HAP-1 (cell line): Measurements from ENCODE around the gene SRD5A3.
"Not testable (repeated sequence)": the region's sequence is repeated elsewhere in the genome, so short reads cannot be mapped to it uniquely, and the experiment has no call there.

Experiments
- DNase-seq, 2 experiments: peaks; one replicate each; pipeline ENCODE4 v3.0.0-alpha.2; 2016 to 2020; ENCODE audit warnings: low spot score in 2 of 2
- H3K27me3 ChIP-seq: fragments of 250-450 bp; sonication (Bioruptor Pico); 2 replicates; pipeline ENCODE4 v1.5.1; 2020; ENCODE audit warnings: low read depth, mild to moderate bottlenecking, moderate library complexity
- H3K36me3 ChIP-seq: fragments of 250-450 bp; sonication (Bioruptor Pico); replicated peaks from 2 replicates; pipeline ENCODE4 v1.5.1; 2020; ENCODE audit warnings: mild to moderate bottlenecking
- H3K4me1 ChIP-seq: fragments of 250-450 bp; sonication (Bioruptor Pico); 2 replicates; pipeline ENCODE4 v1.5.1; 2020; ENCODE audit warnings: mild to moderate bottlenecking
- H3K4me3 ChIP-seq: fragments of 250-450 bp; sonication (Bioruptor Pico); 2 replicates; pipeline ENCODE4 v1.5.1; 2020; ENCODE audit warnings: mild to moderate bottlenecking, moderate library complexity
- H3K9me3 ChIP-seq: fragments of 250-450 bp; sonication (Bioruptor Pico); 2 replicates; pipeline ENCODE4 v1.5.1; 2020; ENCODE audit warnings: mild to moderate bottlenecking, moderate library complexity
- in situ Hi-C: fragments of 300-500 bp; cut with MboI; formaldehyde crosslinking; loops from 3 replicates; pipeline ENCODE4 v1.14.3; 2020; ENCODE audit warnings: low sequenced_read_pairs, inconsistent platforms, mixed read lengths

The SRD5A3 gene

GRCh38 chr4:55329012-55329411, 17.0 kb upstream of the SRD5A3 start:
- DNase-seq = no peak
- no peak overlapping the region for H3K4me3 ChIP-seq
- no peaks in the 10 kb centered on the region for H3K4me1 ChIP-seq
- in situ Hi-C loops = loop anchor here (10.0 kb wide), 1 partner anchor 364 kb away; no protein-coding TSS in a partner anchor
- H3K9me3 ChIP-seq = no peaks in the 10 kb centered on the region; the same call in 1 of the 2 replicates
- H3K36me3 ChIP-seq = no peaks in the 10 kb centered on the region
- H3K27me3 ChIP-seq = peaks cover 3% of the 10 kb centered on the region; the same call in 1 of the 2 replicates

- Histone ChIP-seq H3K27me3 (peaks cover 3% of the 10 kb centered on the region; the same call in 1 of the 2 replicates), H3K4me3 (no peak overlapping the region), H3K9me3 (no peaks in the 10 kb centered on the region; the same call in 1 of the 2 replicates), H3K4me1 (no peaks in the 10 kb centered on the region), H3K36me3 (no peaks in the 10 kb centered on the region)
- no peak for DNase-seq
- in situ Hi-C loops = no loop called here
Observed at GRCh38 chr4:55330241-55330640, 15.8 kb upstream of the SRD5A3 start.

DNA sequence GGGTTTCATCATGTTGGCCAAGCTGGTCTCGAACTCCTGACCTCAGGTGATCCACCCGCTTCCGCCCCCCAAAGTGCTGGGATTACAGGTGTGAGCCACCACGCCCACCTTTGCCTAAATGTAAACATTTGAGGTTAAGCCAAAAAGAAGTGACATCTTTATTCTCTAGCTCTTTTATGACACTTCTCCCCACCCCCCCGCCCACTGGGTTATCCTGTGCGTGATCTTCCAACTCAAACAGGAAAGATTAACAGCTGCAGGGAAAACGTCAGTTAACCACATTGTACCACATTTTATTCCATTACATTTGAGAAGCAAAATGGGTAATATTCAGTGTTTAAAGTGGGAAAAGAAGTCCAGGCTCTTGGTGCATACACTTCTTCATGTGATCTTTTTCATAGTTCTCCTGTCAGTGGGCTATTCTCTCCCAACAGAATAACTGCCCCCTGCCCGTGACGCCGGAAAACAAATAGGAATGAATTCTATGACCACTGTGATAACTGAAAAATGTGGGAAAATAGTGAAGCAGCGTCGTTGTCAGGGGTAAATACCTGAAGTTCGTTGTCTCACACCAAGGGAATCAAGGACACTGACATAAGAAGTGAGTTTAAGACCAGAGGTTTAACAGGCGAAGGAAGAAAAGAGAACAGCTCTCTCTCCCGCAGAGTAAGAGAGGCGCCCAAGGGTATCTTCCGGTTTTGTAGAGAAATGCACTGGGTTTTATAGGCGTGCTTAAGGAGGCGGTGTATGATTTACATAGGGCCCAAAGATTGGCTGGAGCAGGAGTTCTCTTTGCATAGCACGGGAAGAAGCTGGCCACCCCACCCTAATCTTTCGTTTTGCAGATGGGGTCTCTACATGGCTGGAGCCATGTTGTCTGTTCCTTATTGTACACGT, 9.7 kb upstream of the SRD5A3 start:
- peak; percentile 28 to 40 for DNase-seq
- Histone ChIP-seq H3K9me3 (no peaks in the 10 kb centered on the region), H3K4me3 (no peak overlapping the region), H3K4me1 (peaks cover 7% of the 10 kb centered on the region; the same call in 1 of the 2 replicates), H3K27me3 (no peaks in the 10 kb centered on the region), H3K36me3 (no peaks in the 10 kb centered on the region)
- in situ Hi-C loops = no loop called here

GRCh38 chr4:55337944-55338343, 8.1 kb upstream of the SRD5A3 start:
- no peak for DNase-seq
- Histone ChIP-seq H3K36me3 (no peaks in the 10 kb centered on the region), H3K4me3 (no peak overlapping the region), H3K4me1 (peaks cover 7% of the 10 kb centered on the region; the same call in 1 of the 2 replicates), H3K9me3 (no peaks in the 10 kb centered on the region), H3K27me3 (no peaks in the 10 kb centered on the region)
- in situ Hi-C loops = no loop called here

GRCh38 chr4:55338486-55338885, 7.6 kb upstream of the SRD5A3 start:
- peaks cover 7% of the 10 kb centered on the region; the same call in 1 of the 2 replicates for H3K4me1 ChIP-seq
- no peak for DNase-seq
- no peaks in the 10 kb centered on the region for H3K36me3 ChIP-seq
- H3K4me3 ChIP-seq = no peak overlapping the region
- no peaks in the 10 kb centered on the region for H3K9me3 ChIP-seq
- in situ Hi-C loops = no loop called here
- H3K27me3 ChIP-seq = no peaks in the 10 kb centered on the region

DNA sequence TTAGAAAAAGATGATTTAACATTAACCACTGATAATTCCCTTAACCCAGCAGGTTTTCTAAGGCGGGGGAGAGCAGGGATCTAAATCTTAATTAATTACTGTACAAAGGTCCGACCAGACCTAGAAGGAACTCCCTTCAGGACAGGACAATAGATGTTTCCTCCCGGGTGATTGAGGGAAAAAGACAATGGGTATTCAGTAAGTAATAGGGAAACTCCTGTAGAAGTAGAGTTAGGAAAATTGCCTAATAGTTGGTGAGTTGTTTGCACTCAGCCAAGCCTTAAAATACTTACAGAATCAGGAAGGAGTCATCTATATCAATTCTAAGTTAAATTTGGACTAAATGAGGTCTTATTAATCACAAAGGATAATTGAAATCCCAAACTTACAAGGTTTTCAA, 5.8 kb upstream of the SRD5A3 start:
- in situ Hi-C loops = no loop called here
- peaks cover 7% of the 10 kb centered on the region; the same call in 1 of the 2 replicates for H3K4me1 ChIP-seq
- no peak for DNase-seq
- no peaks in the 10 kb centered on the region for H3K27me3 ChIP-seq
- H3K4me3 ChIP-seq = no peak overlapping the region
- H3K36me3 ChIP-seq = no peaks in the 10 kb centered on the region
- no peaks in the 10 kb centered on the region for H3K9me3 ChIP-seq

- H3K4me1 ChIP-seq = peaks cover 30% of the 10 kb centered on the region
- no peaks in the 10 kb centered on the region for H3K36me3 ChIP-seq
- no peak for DNase-seq
- H3K27me3 ChIP-seq = no peaks in the 10 kb centered on the region
- no peak overlapping the region for H3K4me3 ChIP-seq
- H3K9me3 ChIP-seq = no peaks in the 10 kb centered on the region
- in situ Hi-C loops = no loop called here
Observed at GRCh38 chr4:55343887-55344286, 2.2 kb upstream of the SRD5A3 start.

GRCh38 chr4:55345054-55345453, 988 bp upstream of the SRD5A3 start:
- Histone ChIP-seq H3K36me3 (no peaks in the 10 kb centered on the region), H3K9me3 (no peaks in the 10 kb centered on the region), H3K4me1 (peaks cover 30% of the 10 kb centered on the region), H3K4me3 (no peak overlapping the region), H3K27me3 (no peaks in the 10 kb centered on the region)
- DNase-seq = no peak
- in situ Hi-C loops = no loop called here

DNA sequence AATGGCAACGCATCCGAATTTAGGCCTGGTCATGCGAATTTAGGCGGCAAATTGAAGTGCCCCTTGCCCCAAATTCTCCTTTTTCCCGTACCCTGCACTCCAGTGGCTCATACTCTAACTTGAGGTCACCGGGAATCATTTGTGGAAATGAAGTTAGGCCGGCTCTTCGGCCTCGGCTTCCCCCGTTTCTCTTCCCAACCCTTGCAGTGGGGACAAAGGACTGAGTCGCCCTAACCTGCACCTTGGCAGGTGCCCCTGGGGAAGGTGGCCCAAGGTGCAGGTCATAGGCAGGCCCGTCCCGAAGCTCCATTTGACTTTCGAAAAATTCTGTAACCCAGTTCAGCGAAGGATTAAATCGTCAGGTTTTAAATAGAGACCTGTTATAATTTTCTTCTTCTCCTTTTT, 811 bp downstream of the SRD5A3 start:
- in situ Hi-C loops = no loop called here
- no peaks in the 10 kb centered on the region for H3K27me3 ChIP-seq
- peaks cover 23% of the 10 kb centered on the region for H3K4me1 ChIP-seq
- no peaks in the 10 kb centered on the region for H3K9me3 ChIP-seq
- peak in 1 of 2 experiments; percentile 22 for DNase-seq
- peak overlapping the region; percentile 64 for H3K4me3 ChIP-seq
- H3K36me3 ChIP-seq = no peaks in the 10 kb centered on the region

DNA sequence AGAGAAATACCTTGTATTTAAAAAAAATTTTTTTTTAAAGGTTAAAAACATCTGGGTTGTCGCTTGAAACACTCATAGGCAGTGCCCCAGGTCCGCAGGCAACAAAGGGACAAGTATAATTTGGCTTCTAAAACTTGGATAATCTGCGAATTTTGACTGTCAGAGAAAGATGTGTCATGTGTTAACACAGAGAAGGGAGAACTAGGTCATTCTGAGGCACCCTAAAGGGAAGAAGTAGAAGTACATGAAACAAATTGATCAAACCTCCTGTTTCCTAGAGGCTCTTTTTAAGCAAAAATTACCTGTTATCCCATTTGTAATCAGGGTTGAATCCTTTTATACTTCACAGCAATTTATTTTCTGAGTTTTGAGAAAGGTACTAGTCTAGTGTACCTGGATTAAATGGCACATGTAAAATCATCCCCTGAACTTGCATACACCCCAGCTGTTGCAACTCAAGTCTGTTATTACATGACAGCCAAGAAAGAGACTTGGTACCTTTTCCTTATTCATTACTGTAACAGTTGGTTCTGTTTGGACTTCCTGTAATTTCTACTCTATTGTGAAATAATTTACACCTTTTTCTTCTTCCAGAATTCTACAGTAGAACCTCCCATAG, 1.7 kb downstream of the SRD5A3 start:
- DNase-seq = no peak
- in situ Hi-C loops = no loop called here
- Histone ChIP-seq H3K4me1 (peaks cover 23% of the 10 kb centered on the region), H3K36me3 (no peaks in the 10 kb centered on the region), H3K9me3 (no peaks in the 10 kb centered on the region; the same call in 1 of the 2 replicates), H3K4me3 (no peak overlapping the region), H3K27me3 (no peaks in the 10 kb centered on the region)

- peak in 1 of 2 experiments; percentile 62 for DNase-seq
- peaks cover 23% of the 10 kb centered on the region for H3K4me1 ChIP-seq
- H3K27me3 ChIP-seq = no peaks in the 10 kb centered on the region
- H3K4me3 ChIP-seq = no peak overlapping the region
- no peaks in the 10 kb centered on the region for H3K36me3 ChIP-seq
- H3K9me3 ChIP-seq = no peaks in the 10 kb centered on the region; the same call in 1 of the 2 replicates
- in situ Hi-C loops = no loop called here
Observed at GRCh38 chr4:55348466-55348865, 2.4 kb downstream of the SRD5A3 start.

DNA sequence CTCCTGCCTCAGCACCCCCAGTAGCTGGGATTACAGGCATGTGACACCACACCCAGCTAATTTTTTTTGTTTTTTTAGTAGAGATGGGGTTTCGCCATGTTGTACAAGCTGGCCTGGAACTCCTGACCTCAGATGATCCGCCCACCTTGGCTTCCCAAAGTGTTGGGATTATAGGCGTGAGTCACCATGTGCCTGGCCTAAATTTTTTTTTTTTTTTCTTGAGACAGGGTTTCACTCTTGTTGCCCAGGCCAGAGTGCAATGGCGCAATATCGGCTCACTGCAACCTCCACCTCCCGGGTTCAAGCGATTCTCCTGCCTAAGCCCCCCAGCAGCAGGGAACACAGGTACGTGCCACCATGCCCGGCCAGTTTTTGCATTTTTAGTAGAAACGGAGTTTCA, 4.8 kb downstream of the SRD5A3 start:
- H3K9me3 ChIP-seq, H3K27me3 ChIP-seq, H3K36me3 ChIP-seq, DNase-seq, in situ Hi-C loops, H3K4me3 ChIP-seq: not testable (repeated sequence)
- H3K4me1 ChIP-seq = peaks cover 19% of the 10 kb centered on the region

GRCh38 chr4:55351824-55352223, 5.8 kb downstream of the SRD5A3 start:
- DNase-seq = no peak
- no peaks in the 10 kb centered on the region for H3K27me3 ChIP-seq
- H3K9me3 ChIP-seq = no peaks in the 10 kb centered on the region; the same call in 1 of the 2 replicates
- in situ Hi-C loops = no loop called here
- peaks cover 18% of the 10 kb centered on the region for H3K4me1 ChIP-seq
- H3K4me3 ChIP-seq = no peak overlapping the region
- no peaks in the 10 kb centered on the region for H3K36me3 ChIP-seq

- no peaks in the 10 kb centered on the region for H3K27me3 ChIP-seq
- in situ Hi-C loops = no loop called here
- H3K9me3 ChIP-seq = no peaks in the 10 kb centered on the region; the same call in 1 of the 2 replicates
Observed at GRCh38 chr4:55352726-55353125, 6.7 kb downstream of the SRD5A3 start.

More at GRCh38 chr4:55352726-55353125, 6.7 kb downstream of the SRD5A3 start:
- Histone ChIP-seq H3K36me3 (no peaks in the 10 kb centered on the region), H3K4me3 (no peak overlapping the region), H3K4me1 (peaks cover 11% of the 10 kb centered on the region)
- no peak for DNase-seq
